Measurements from ENCODE around the gene POLR3K. TPM values are rescaled to one million over a fixed set of nuclear protein-coding genes. Genes with fewer than 3 reads are reported as not detected.
"Not testable (repeated sequence)": the region's sequence is repeated elsewhere in the genome, so short reads cannot be mapped to it uniquely, and the experiment has no call there.

The POLR3K gene
- total RNA-seq, 1 experiment from 2014 or later, result 30.2 TPM

GRCh38 chr16:10772-11171 is 42.6 kb downstream of the POLR3K start:
- H3K27me3 ChIP-seq (ENCODE audit: low read length); H3K27ac ChIP-seq (ENCODE audit: low read length); H3K4me1 ChIP-seq (ENCODE audit: insufficient read depth, low read length); H4K20me1 ChIP-seq (ENCODE audit: low read length); H3K36me3 ChIP-seq (ENCODE audit: low read depth, low read length); H3K4me3 ChIP-seq (ENCODE audit: low read length); DNase-seq; H3K79me2 ChIP-seq (ENCODE audit: low read length); H3K9ac ChIP-seq (ENCODE audit: low read length); BruUV-seq (replicated peaks); POLR2A ChIA-PET (ENCODE audit: unreplicated experiment); H3F3A ChIP-seq (ENCODE audit: low read length, unreplicated experiment); H3K4me2 ChIP-seq (ENCODE audit: low read length); H2AFZ ChIP-seq (ENCODE audit: low read length); CTCF ChIA-PET; intact Hi-C loops (cut with micrococcal nuclease); H3K9me2 ChIP-seq (replicated peaks; ENCODE audit: low read length); H3K9me3 ChIP-seq (ENCODE audit: low read length): not testable (repeated sequence)
- peak; percentile 29 for ATAC-seq
- peak; percentile 48 for TF ChIP-seq CTCF (conservative IDR thresholded peaks at IDR 0.05; ENCODE audit: low read depth, low read length)

- no peaks in the 10 kb centered on the region for H3K27me3 ChIP-seq (ENCODE audit: low read length)
- ATAC-seq (peak; percentile 94), DNase-seq (peak; percentile 7)
- no peaks in the 10 kb centered on the region for H3F3A ChIP-seq (ENCODE audit: low read length, unreplicated experiment)
- H3K4me3 ChIP-seq (ENCODE audit: low read length), result peak overlapping the region; percentile 35; the same call in 1 of the 2 replicates
- H3K9me2 ChIP-seq (replicated peaks; ENCODE audit: low read length), result no peaks in the 10 kb centered on the region
- intact Hi-C loops (cut with micrococcal nuclease), result no loop called here
- no peaks in the 10 kb centered on the region for H3K36me3 ChIP-seq (ENCODE audit: low read depth, low read length)
- no peak overlapping the region for H3K9ac ChIP-seq (ENCODE audit: low read length)
- no peaks in the 10 kb centered on the region for H4K20me1 ChIP-seq (ENCODE audit: low read length)
- H2AFZ ChIP-seq (ENCODE audit: low read length), result no peak overlapping the region
- no peak overlapping the region for H3K4me2 ChIP-seq (ENCODE audit: low read length)
- H3K79me2 ChIP-seq (ENCODE audit: low read length), result no peaks in the 10 kb centered on the region
- CTCF ChIA-PET, result no interaction called here
- TF ChIP-seq CTCF (conservative IDR thresholded peaks at IDR 0.05; ENCODE audit: low read depth, low read length) (no peak), EZH2 (IDR thresholded peaks at IDR 0.05; ENCODE audit: low read length, unreplicated experiment) (no peak), EZH2phosphoT487 (IDR thresholded peaks at IDR 0.05; ENCODE audit: borderline replicate concordance, low read length) (no peak)
- H3K9me3 ChIP-seq (ENCODE audit: low read length), result no peaks in the 10 kb centered on the region
- BruUV-seq (replicated peaks), result TSS peak; percentile 35
- H3K4me1 ChIP-seq (ENCODE audit: insufficient read depth, low read length), result no peaks in the 10 kb centered on the region
- no peak overlapping the region for H3K27ac ChIP-seq (ENCODE audit: low read length)
- POLR2A ChIA-PET (ENCODE audit: unreplicated experiment), result no interaction called here
Measured at GRCh38 chr16:9903-10665, 43.3 kb downstream of the POLR3K start.

Small RNAs within 50 kb of the gene (microRNA-seq; reads per million reads assigned to microRNA genes)
- not detected for gene MIR6859-4 (ENCODE audit: unreplicated experiment)

Other genes starting within 250 kb of the POLR3K start
- gene SNRNP25, start 220 bp upstream of the POLR3K start, total RNA-seq (2014; rRNA removed), result 45.8 and 62.2 TPM in 2 replicates
- gene RHBDF1, start 19.0 kb upstream of the POLR3K start, total RNA-seq (2014; rRNA removed), result 23.3 and 26.3 TPM in 2 replicates
- 147 and 175 TPM in 2 replicates for gene MPG, start 24.6 kb upstream of the POLR3K start, total RNA-seq (2014; rRNA removed)
- gene NPRL3, start 85.1 kb upstream of the POLR3K start, total RNA-seq (2014; rRNA removed), result 14.9 and 22.2 TPM in 2 replicates
- not detected in 2 replicates for gene HBZ, start 99.0 kb upstream of the POLR3K start, total RNA-seq (2014; rRNA removed)
- not detected in 2 replicates for gene HBM, start 112.4 kb upstream of the POLR3K start, total RNA-seq (2014; rRNA removed)
- gene HBA2, start 119.3 kb upstream of the POLR3K start, total RNA-seq (2014; rRNA removed), result not detected in 2 replicates
- not detected in 2 replicates for gene HBA1, start 123.1 kb upstream of the POLR3K start, total RNA-seq (2014; rRNA removed)
- not detected in 2 replicates for gene HBQ1, start 126.9 kb upstream of the POLR3K start, total RNA-seq (2014; rRNA removed)
- gene LUC7L, start 175.8 kb upstream of the POLR3K start, total RNA-seq (2014; rRNA removed), result 46.0 and 61.9 TPM in 2 replicates
- gene FAM234A, start 181.2 kb upstream of the POLR3K start, total RNA-seq (2014; rRNA removed), result 31.4 and 38.0 TPM in 2 replicates
- gene RGS11, start 222.3 kb upstream of the POLR3K start, total RNA-seq (2014; rRNA removed), result 1.2 and 1.5 TPM in 2 replicates
- 0.35 TPM in 1 of 2 replicates, not detected in the other for gene ARHGDIG, start 227.0 kb upstream of the POLR3K start, total RNA-seq (2014; rRNA removed)
- gene PDIA2, start 229.6 kb upstream of the POLR3K start, total RNA-seq (2014; rRNA removed), result not detected in 2 replicates

All from PC-3 (cell line).